Renal pelvis (tissue), 4 donors: ENCODE data around the gene LIPC. TPM values are rescaled to one million over a fixed set of nuclear protein-coding genes. Genes with fewer than 3 reads are reported as not detected.

Source experiments
- DNase-seq: peaks from one replicate; pipeline ENCODE4 v3.0.0-alpha.2; 2013
- polyA plus RNA-seq, 3 donors: library from polyadenylated mRNA; unstranded; fragments of 120-200 nt; gene quantifications; one replicate each; pipeline ENCODE4 v1.2.1, GENCODE V29; 2013; ENCODE audit not compliant: insufficient read length in 3 of 3

LIPC gene
- polyA plus RNA-seq, 3 donors = 13.0 to 19.2 (median 16.0) TPM

- DNase-seq = no peak
Observed at GRCh38 chr15:58535337-58535736, 103.5 kb downstream of the LIPC start.

- no peak for DNase-seq
Observed at GRCh38 chr15:58535894-58536293, 104.1 kb downstream of the LIPC start.

GRCh38 chr15:58536414-58536813 lies 104.6 kb downstream of the LIPC start:
- no peak for DNase-seq

- DNase-seq = no peak
Observed at GRCh38 chr15:58537033-58537432, 105.2 kb downstream of the LIPC start.

- DNase-seq = no peak
Observed at GRCh38 chr15:58538225-58538727, 106.5 kb downstream of the LIPC start.

- no peak for DNase-seq
Observed at GRCh38 chr15:58538901-58539300, 107.1 kb downstream of the LIPC start.

- no peak for DNase-seq
Observed at GRCh38 chr15:58539548-58539947, 107.8 kb downstream of the LIPC start.

- no peak for DNase-seq
Observed at GRCh38 chr15:58541410-58542087, 109.8 kb downstream of the LIPC start.

- no peak for DNase-seq
Observed at GRCh38 chr15:58543664-58544335, 112.0 kb downstream of the LIPC start.

GRCh38 chr15:58544756-58545155 lies 113.0 kb downstream of the LIPC start:
- no peak for DNase-seq

- DNase-seq = no peak
Observed at GRCh38 chr15:58545307-58546065, 113.7 kb downstream of the LIPC start.

GRCh38 chr15:58546066-58546591 lies 114.3 kb downstream of the LIPC start:
- DNase-seq = no peak

GRCh38 chr15:58546635-58547627 lies 115.1 kb downstream of the LIPC start:
- DNase-seq = no peak

- no peak for DNase-seq
Observed at GRCh38 chr15:58547628-58548307, 116.0 kb downstream of the LIPC start.

- DNase-seq = no peak
Observed at GRCh38 chr15:58548308-58549012, 116.7 kb downstream of the LIPC start.

GRCh38 chr15:58549013-58549784 lies 117.4 kb downstream of the LIPC start:
- DNase-seq = no peak

- no peak for DNase-seq
Observed at GRCh38 chr15:58549785-58550074, 117.9 kb downstream of the LIPC start.

GRCh38 chr15:58551084-58551763 lies 119.4 kb downstream of the LIPC start:
- no peak for DNase-seq
